Endothelial cell of umbilical vein (primary cell): ENCODE results near the gene NFATC4. TPM values are rescaled to one million over a fixed set of nuclear protein-coding genes. Genes with fewer than 3 reads are reported as not detected.

Experiments used
- BruUV-seq: library from RNA; stranded (reverse); fragments of 400-500 nt; replicated peaks from 2 replicates; lab custom pipeline; 2021; lab: Mats Ljungman, UMichigan
- CTCF ChIA-PET: fragments of 300-600, 350-600 bp; sonication (Branson Sonifier 250); formaldehyde crosslinking; loops from one replicate; lab custom pipeline; 2021; ENCODE audit warnings: antibody characterized with exemption, inconsistent platforms; lab: Charles Lee
- POLR2A ChIA-PET: fragments of 300-600, 350-600 bp; sonication (Branson Sonifier 250); formaldehyde crosslinking; loops from one replicate; lab custom pipeline; 2021; ENCODE audit warnings: antibody characterized with exemption, inconsistent platforms; lab: Charles Lee
- DNase-seq: peaks from one replicate; pipeline ENCODE4 v3.0.0-alpha.2; 2011; ENCODE audit warnings: low read depth, low spot score
- FAIRE-seq: peaks from 2 replicates; lab custom pipeline; 2011; peaks lifted over from hg19 to GRCh38; lab: Jason Lieb, UNC
- H2AFZ ChIP-seq: 2 replicates; pipeline ENCODE4 v1.6.0; 2012; ENCODE audit warnings: low read depth, low read length, control low read depth, inconsistent platforms
- H3K27ac ChIP-seq: 2 replicates; pipeline ENCODE4 v1.5.1; 2011; ENCODE audit warnings: low read depth, mild to moderate bottlenecking, control low read depth, low read length, moderate library complexity; ENCODE audit not compliant: insufficient read depth
- H3K27me3 ChIP-seq, 2 experiments: 2 replicates each; pipeline versions ENCODE4 v1.6.0 to v1.6.1; 2011; ENCODE audit warnings: low read length in 2 of 2, mixed read lengths in 1 of 2; ENCODE audit not compliant: control insufficient read depth in 2 of 2, insufficient read depth in 2 of 2
- H3K36me3 ChIP-seq, 2 experiments: 2 replicates in 1 of 2; 3 replicates in 1 of 2; pipeline ENCODE4 v1.5.1; 2011; ENCODE audit warnings: low read length in 2 of 2, mild to moderate bottlenecking in 1 of 2, moderate library complexity in 1 of 2; ENCODE audit not compliant: control insufficient read depth in 2 of 2, insufficient read depth in 2 of 2; ENCODE audit errors: extremely low read depth in 1 of 2
- H3K4me1 ChIP-seq: 3 replicates; pipeline ENCODE4 v1.5.1; 2011; ENCODE audit warnings: mild to moderate bottlenecking, low read length; ENCODE audit not compliant: control insufficient read depth, insufficient read depth; ENCODE audit errors: extremely low read depth
- H3K4me2 ChIP-seq: 2 replicates; pipeline ENCODE4 v1.6.1; 2011; ENCODE audit warnings: low read length, control low read depth, mixed read lengths; ENCODE audit not compliant: insufficient read depth
- H3K4me3 ChIP-seq, 3 experiments: fragments of 200-600 bp in 1 of 3; sonication (generic), shearing (Covaris generic) in 1 of 3; replicated peaks in 1 of 3; 2 replicates each; pipeline ENCODE4 v1.5.1; 2011 to 2016; ENCODE audit warnings: control low read depth in 3 of 3, low read length in 3 of 3, mild to moderate bottlenecking in 2 of 3, inconsistent platforms in 1 of 3, low read depth in 1 of 3, moderate library complexity in 1 of 3; ENCODE audit not compliant: insufficient read depth in 1 of 3
- H3K79me2 ChIP-seq: 2 replicates; pipeline ENCODE4 v1.6.0; 2012; ENCODE audit warnings: low read length, inconsistent platforms; ENCODE audit not compliant: control insufficient read depth, insufficient read depth
- H3K9ac ChIP-seq: replicated peaks from 2 replicates; pipeline ENCODE3; 2011; ENCODE audit warnings: low read length, control low read depth; ENCODE audit not compliant: insufficient read depth; ENCODE audit errors: extremely low read depth
- H3K9me1 ChIP-seq: replicated peaks from 3 replicates; pipeline ENCODE4 v1.6.0; 2011; ENCODE audit warnings: mild to moderate bottlenecking, low read length; ENCODE audit not compliant: control insufficient read depth, insufficient read depth; ENCODE audit errors: extremely low read depth
- H3K9me3 ChIP-seq: replicated peaks from 2 replicates; pipeline ENCODE4 v1.5.1; 2012; ENCODE audit warnings: low read length, inconsistent platforms; ENCODE audit not compliant: control insufficient read depth, insufficient read depth
- H4K20me1 ChIP-seq: replicated peaks from 2 replicates; pipeline ENCODE3; 2011; ENCODE audit warnings: mild to moderate bottlenecking, low read length; ENCODE audit not compliant: control insufficient read depth, insufficient read depth; ENCODE audit errors: extremely low read depth
- GATA2 ChIP-seq: IDR thresholded peaks from 2 replicates; pipeline ENCODE4 v1.7.0; 2011; ENCODE audit warnings: low read depth, mild to moderate bottlenecking, moderate library complexity, mixed read lengths, low read length; ENCODE audit not compliant: insufficient read length, insufficient read depth
- MAX ChIP-seq: IDR thresholded peaks from 2 replicates; pipeline ENCODE4 v1.6.1; 2011; ENCODE audit not compliant: insufficient read depth, insufficient read length
- MYC ChIP-seq: IDR thresholded peaks from one replicate; pipeline ENCODE4 v1.6.1; 2011; ENCODE audit warnings: mild to moderate bottlenecking, low read depth, low read length
- POLR2A ChIP-seq: IDR thresholded peaks from 2 replicates; pipeline ENCODE4 v1.6.1; 2012; ENCODE audit warnings: low read depth, mild to moderate bottlenecking, control low read depth, low read length
- POLR2AphosphoS5 ChIP-seq: IDR thresholded peaks from 2 replicates; pipeline ENCODE4 v1.6.1; 2012; ENCODE audit warnings: low read depth, mild to moderate bottlenecking, control low read depth, low read length, moderate library complexity; ENCODE audit not compliant: insufficient read depth
- dilution Hi-C: fragments of 300-500 bp; cut with MboI; formaldehyde crosslinking; loops from one replicate; pipeline ENCODE4 v1.15.0; 2019; ENCODE audit warnings: low sequenced_read_pairs; ENCODE audit not compliant: extremely low pct_ligation_motif_present
- intact Hi-C: fragments of 100-400 bp; cut with micrococcal nuclease; formaldehyde crosslinking; loops from one replicate; pipeline ENCODE4 v1.10.0; 2022
- polyA plus RNA-seq, 4 experiments: library from polyadenylated mRNA; depleted of rRNA in 3 of 4; stranded (reverse) in 3 of 4; unstranded in 1 of 4; fragments of >200 nt; gene quantifications; 2 replicates each; pipeline versions ENCODE4 v1.2.1 to v1.2.3, GENCODE V29; 2011 to 2012; ENCODE audit warnings: missing spikeins in 1 of 4
- total RNA-seq: library from RNA; stranded (reverse); gene quantifications from 2 replicates; pipeline ENCODE4 v1.2.3, GENCODE V29; 2021
- TF ChIP-seq, protein P1 (sequence below), 2 donors: IDR thresholded peaks; 1 replicate in 1 of 2; 2 replicates in 1 of 2; pipeline ENCODE4 v1.5.1; 2011; ENCODE audit warnings: low read length in 2 of 2, mild to moderate bottlenecking in 2 of 2, moderate library complexity in 2 of 2, control low read depth in 1 of 2, inconsistent platforms in 1 of 2, low read depth in 1 of 2; ENCODE audit not compliant: insufficient read depth in 1 of 2; ENCODE audit errors: extremely low read depth in 1 of 2

Gene NFATC4
- total and polyA plus RNA-seq, 2 donors (not counting 3 experiments of a cell fraction or from before 2014, with no cell fraction given) = 79.5 to 88.1 TPM

- dilution Hi-C loops (no loop called here), intact Hi-C loops (loop anchor here (5.0 kb wide), 1 partner anchor 221 kb away; the partner anchor contains the start of genes PSME2 and RNF31)
- no peaks in the 10 kb centered on the region for H3K9me3 ChIP-seq
- H3K27me3 ChIP-seq = no peaks in the 10 kb centered on the region
- H3K4me3 ChIP-seq = peak overlapping the region; percentile 60 to 96 (median 89)
- FAIRE-seq = no peak
- H3K9me1 ChIP-seq = no peaks in the 10 kb centered on the region
- peaks cover 27% of the 10 kb centered on the region for H3K4me1 ChIP-seq
- H3K9ac ChIP-seq = peak overlapping the region; percentile 90
- peaks cover 10% of the 10 kb centered on the region for H3K79me2 ChIP-seq
- peaks cover 7 to 17% of the 10 kb centered on the region in 2 experiments for H3K36me3 ChIP-seq
- H2AFZ ChIP-seq = peak overlapping the region; percentile 72
- H3K4me2 ChIP-seq = peak overlapping the region; percentile 81
- H3K27ac ChIP-seq = peak overlapping the region; percentile 70
- TF ChIP-seq POLR2AphosphoS5 (peak; percentile 29), POLR2A (peak; percentile 35), MAX (no peak), MYC (no peak)
- CTCF ChIA-PET = interaction anchor here (0.7 to 5.5 kb wide), 7 partner anchors 35 to 68 kb away, joined by 3 to 44 read pairs (median 4); partner anchors contain the start of genes ADCY4 and CIDEB
- no peaks in the 10 kb centered on the region for H4K20me1 ChIP-seq
- POLR2A ChIA-PET = no interaction called here
- peak; percentile 48 for DNase-seq
- BruUV-seq = no TSS peak
Observed at GRCh38 chr14:24368562-24369252, 723 bp downstream of the NFATC4 start.

GRCh38 chr14:24369463-24369862 lies 1.5 kb downstream of the NFATC4 start:
- DNase-seq (no peak), FAIRE-seq (no peak)
- Histone ChIP-seq H3K27me3 (no peaks in the 10 kb centered on the region), H3K4me1 (peaks cover 27% of the 10 kb centered on the region), H4K20me1 (no peaks in the 10 kb centered on the region), H2AFZ (no peak overlapping the region), H3K9me1 (no peaks in the 10 kb centered on the region), H3K4me2 (peak overlapping the region; percentile 81), H3K27ac (no peak overlapping the region), H3K79me2 (peaks cover 10% of the 10 kb centered on the region), H3K9ac (no peak overlapping the region), H3K36me3 (peaks cover 7 to 24% of the 10 kb centered on the region in 2 experiments), H3K9me3 (no peaks in the 10 kb centered on the region), H3K4me3 (no peak overlapping the region)
- BruUV-seq = no TSS peak
- CTCF ChIA-PET = interaction anchor here (0.8 to 5.5 kb wide), 3 partner anchors 11 to 62 kb away, joined by 3 to 44 read pairs (median 28); partner anchors contain the start of gene ADCY4
- no peak for TF ChIP-seq GATA2
- TF ChIP-seq, protein P1, sequence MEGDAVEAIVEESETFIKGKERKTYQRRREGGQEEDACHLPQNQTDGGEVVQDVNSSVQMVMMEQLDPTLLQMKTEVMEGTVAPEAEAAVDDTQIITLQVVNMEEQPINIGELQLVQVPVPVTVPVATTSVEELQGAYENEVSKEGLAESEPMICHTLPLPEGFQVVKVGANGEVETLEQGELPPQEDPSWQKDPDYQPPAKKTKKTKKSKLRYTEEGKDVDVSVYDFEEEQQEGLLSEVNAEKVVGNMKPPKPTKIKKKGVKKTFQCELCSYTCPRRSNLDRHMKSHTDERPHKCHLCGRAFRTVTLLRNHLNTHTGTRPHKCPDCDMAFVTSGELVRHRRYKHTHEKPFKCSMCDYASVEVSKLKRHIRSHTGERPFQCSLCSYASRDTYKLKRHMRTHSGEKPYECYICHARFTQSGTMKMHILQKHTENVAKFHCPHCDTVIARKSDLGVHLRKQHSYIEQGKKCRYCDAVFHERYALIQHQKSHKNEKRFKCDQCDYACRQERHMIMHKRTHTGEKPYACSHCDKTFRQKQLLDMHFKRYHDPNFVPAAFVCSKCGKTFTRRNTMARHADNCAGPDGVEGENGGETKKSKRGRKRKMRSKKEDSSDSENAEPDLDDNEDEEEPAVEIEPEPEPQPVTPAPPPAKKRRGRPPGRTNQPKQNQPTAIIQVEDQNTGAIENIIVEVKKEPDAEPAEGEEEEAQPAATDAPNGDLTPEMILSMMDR (IDR thresholded peaks at IDR 0.05; ENCODE audit: extremely low read depth in 1 of 2, insufficient read depth in 1 of 2, low read depth in 1 of 2, low read length in 2 of 2) = no peak
- dilution Hi-C loops (no loop called here), intact Hi-C loops (loop anchor here (5.0 kb wide), 1 partner anchor 222 kb away; the partner anchor contains the start of genes PSME2 and RNF31)
- POLR2A ChIA-PET = no interaction called here
